GM12878 (cell line): ENCODE measurements around the gene ELFN2. TPM values are rescaled to one million over a fixed set of nuclear protein-coding genes. Genes with fewer than 3 reads are reported as not detected.

Source experiments
- ATAC-seq: fragments of 200-7000 bp; cut with Tn5 transposase; 3 replicates; pipeline ENCODE4 v1.9.1; 2020; ENCODE audit warnings: mild to moderate bottlenecking, moderate library complexity
- BruUV-seq: library from RNA; stranded (reverse); fragments of 400-500 nt; replicated peaks from 2 replicates; lab custom pipeline; 2021; lab: Mats Ljungman, UMichigan
- CTCF ChIA-PET: fragments of 300-600 bp; sonication (Branson Sonifier 250); formaldehyde crosslinking; extraction: SDS; loops from one replicate; lab custom pipeline; 2021; ENCODE audit warnings: inconsistent platforms; lab: Yijun Ruan, JAX
- POLR2A ChIA-PET: fragments of 350-600 bp; formaldehyde crosslinking; extraction: SDS; loops from one replicate; lab custom pipeline; 2021; ENCODE audit warnings: inconsistent platforms; lab: Charles Lee
- RAD21 ChIA-PET: fragments of 300-600 bp; sonication (Branson Sonifier 250); formaldehyde crosslinking; loops from one replicate; lab custom pipeline; 2023; ENCODE audit warnings: antibody characterized with exemption; ENCODE audit not compliant: unreplicated experiment; lab: Charles Lee
- SMC1A ChIA-PET: fragments of 300-600 bp; sonication (Branson Sonifier 250); formaldehyde crosslinking; loops from one replicate; lab custom pipeline; 2023; ENCODE audit not compliant: unreplicated experiment, uncharacterized antibody; lab: Charles Lee
- DNase-seq: peaks from one replicate; pipeline ENCODE4 v3.0.0-alpha.2; 2011; ENCODE audit warnings: low read depth, low spot score
- FAIRE-seq: peaks from 3 replicates; lab custom pipeline; 2011; peaks lifted over from hg19 to GRCh38; lab: Jason Lieb, UNC
- H2AFZ ChIP-seq: 2 replicates; pipeline ENCODE4 v1.6.0; 2011; ENCODE audit warnings: low read depth, low read length, control low read depth; ENCODE audit not compliant: control insufficient read depth
- H3K27ac ChIP-seq: 2 replicates; pipeline ENCODE4 v1.5.1; 2011; ENCODE audit warnings: control low read depth; ENCODE audit not compliant: control insufficient read depth, insufficient read depth
- H3K27me3 ChIP-seq, 2 experiments: replicated peaks in 1 of 2; 2 replicates each; pipeline versions ENCODE4 v1.6.0 to v1.6.1; 2011; ENCODE audit warnings: low read length in 1 of 2; ENCODE audit not compliant: control insufficient read depth in 2 of 2, insufficient read depth in 2 of 2
- H3K36me3 ChIP-seq, 2 experiments: 2 replicates each; pipeline ENCODE4 v1.5.1; 2011; ENCODE audit warnings: low read length in 1 of 2; ENCODE audit not compliant: control insufficient read depth in 2 of 2, insufficient read depth in 2 of 2
- H3K4me1 ChIP-seq: 2 replicates; pipeline ENCODE4 v1.6.1; 2011; ENCODE audit warnings: mild to moderate bottlenecking, low read length, moderate library complexity, mixed read lengths; ENCODE audit not compliant: control insufficient read depth, insufficient read depth
- H3K4me2 ChIP-seq: 2 replicates; pipeline ENCODE4 v1.6.0; 2011; ENCODE audit warnings: control low read depth; ENCODE audit not compliant: control insufficient read depth, insufficient read depth
- H3K4me3 ChIP-seq: fragments of 200-600 bp; sonication (generic); 2 replicates; pipeline ENCODE4 v1.5.1; 2016
- H3K79me2 ChIP-seq: 2 replicates; pipeline ENCODE4 v1.6.0; 2011; ENCODE audit warnings: low read length; ENCODE audit not compliant: control insufficient read depth, insufficient read depth
- H3K9ac ChIP-seq: 2 replicates; pipeline ENCODE4 v1.8.0; 2011; ENCODE audit warnings: low read length, control low read depth, mixed read lengths; ENCODE audit not compliant: control insufficient read depth, insufficient read depth
- H3K9me3 ChIP-seq: replicated peaks from 3 replicates; pipeline ENCODE4 v1.5.1; 2011; ENCODE audit warnings: mild to moderate bottlenecking, low read length; ENCODE audit not compliant: control insufficient read depth, insufficient read depth
- H4K20me1 ChIP-seq: 2 replicates; pipeline ENCODE4 v1.6.0; 2011; ENCODE audit not compliant: control insufficient read depth, insufficient read depth
- ASH2L ChIP-seq: fragments of 300-600, 200-600 bp; sonication (generic); IDR thresholded peaks from 2 replicates; pipeline ENCODE4 v1.6.1; 2017; ENCODE audit warnings: low read depth, mild to moderate bottlenecking, borderline replicate concordance
- CBFB ChIP-seq: IDR thresholded peaks from 2 replicates; pipeline ENCODE4 v1.6.1; 2016; ENCODE audit warnings: antibody characterized with exemption, low read depth
- CREB1 ChIP-seq: IDR thresholded peaks from 2 replicates; pipeline ENCODE4 v1.6.1; 2012; ENCODE audit warnings: low read depth, mild to moderate bottlenecking, inconsistent platforms
- E2F4 ChIP-seq: IDR thresholded peaks from 2 replicates; pipeline ENCODE4 v1.6.1; 2012; ENCODE audit warnings: low read depth, low read length, improper control_type of control experiment
- NR2C2 ChIP-seq: IDR thresholded peaks from 2 replicates; pipeline ENCODE4 v1.6.1; 2011; ENCODE audit warnings: borderline replicate concordance, low read depth; ENCODE audit not compliant: control insufficient read depth, insufficient read length
- RAD21 ChIP-seq: IDR thresholded peaks from 2 replicates; pipeline ENCODE4 v1.6.1; 2011; ENCODE audit warnings: mild to moderate bottlenecking, low read depth, low read length, moderate library complexity; ENCODE audit not compliant: insufficient read depth
- SIX5 ChIP-seq: IDR thresholded peaks from 2 replicates; pipeline ENCODE4 v1.6.1; 2011; ENCODE audit warnings: mild to moderate bottlenecking, low read depth, low read length, moderate library complexity; ENCODE audit not compliant: severe bottlenecking
- YBX1 ChIP-seq: fragments of 450-650 bp; IDR thresholded peaks from 2 replicates; pipeline ENCODE4 v1.6.1; 2016; ENCODE audit warnings: antibody characterized with exemption
- ZBED1 ChIP-seq: IDR thresholded peaks from 2 replicates; pipeline ENCODE4 v1.6.1; 2016; ENCODE audit warnings: borderline replicate concordance
- WGBS: methylation state at CpG from one replicate; pipeline ENCODE4 v1.1.6; 2016; ENCODE audit warnings: low lambda C conversion rate; ENCODE audit not compliant: insufficient replicate concordance, insufficient coverage; ENCODE audit errors: missing lambda C conversion rate; 5-methylcytosine and 5-hydroxymethylcytosine counted together
- in situ Hi-C: fragments of 300-500 bp; cut with MboI; formaldehyde crosslinking; loops from 9 replicates; pipeline ENCODE4 v1.14.3; 2018; ENCODE audit warnings: mixed read lengths
- intact Hi-C: fragments of 100-400 bp; cut with micrococcal nuclease; formaldehyde crosslinking; loops from one replicate; pipeline ENCODE4 v1.14.2; 2022; ENCODE audit not compliant: unreplicated experiment
- polyA plus RNA-seq, 11 experiments: library from polyadenylated mRNA; depleted of rRNA in 4 of 11; unstranded in 6 of 11; stranded (reverse) in 5 of 11; fragments of >200 nt; fragmentation: Nextera tagmentation in 4 of 11; fragmentation: Illumina TruSeq in 1 of 11; extraction: Ambion mirVana in 4 of 11; extraction: Trizol in 1 of 11; gene quantifications; 1 replicate in 1 of 11; 2 replicates in 10 of 11; pipeline versions ENCODE4 v1.2.1 to v1.2.3, GENCODE V29; 2011 to 2016; ENCODE audit warnings: inconsistent platforms in 2 of 11, missing spikeins in 2 of 11, low read depth in 1 of 11
- total RNA-seq, 4 experiments: library from RNA; depleted of rRNA in 3 of 4; stranded (reverse); fragments of >200 nt in 3 of 4; fragmentation: Illumina TruSeq in 1 of 4; extraction: Trizol in 1 of 4; gene quantifications; 2 replicates each; pipeline versions ENCODE4 v1.2.1 to v1.2.3, GENCODE V29; 2013 to 2021

The ELFN2 gene
- total and polyA plus RNA-seq, 10 of the 15 experiments (the other 5 are each of a cell fraction or from before 2014, with no cell fraction given), result 0.03 to 0.05 TPM; not detected in 8

GRCh38 chr22:37387793-37388192 is 39.5 kb downstream of the ELFN2 start:
- ATAC-seq (no peak), DNase-seq (no peak), FAIRE-seq (no peak)
- no peak overlapping the region for H3K4me3 ChIP-seq
- no peak overlapping the region for H2AFZ ChIP-seq
- intact Hi-C loops (no loop called here), in situ Hi-C loops (no loop called here)
- ChIA-PET RAD21 (no interaction called here), CTCF (no interaction called here), POLR2A (no interaction called here), SMC1A (no interaction called here)
- no peaks in the 10 kb centered on the region for H3K36me3 ChIP-seq
- no peak overlapping the region for H3K27ac ChIP-seq
- WGBS, result 0% methylated on average over 7 of the region's 10 CpGs
- no peaks in the 10 kb centered on the region for H3K79me2 ChIP-seq
- peaks cover 2 to 4% of the 10 kb centered on the region in 2 experiments; a peak in 2 of 4 replicates for H3K27me3 ChIP-seq
- no peak overlapping the region for H3K9ac ChIP-seq
- H3K9me3 ChIP-seq, result no peaks in the 10 kb centered on the region
- H3K4me1 ChIP-seq, result no peaks in the 10 kb centered on the region
- H4K20me1 ChIP-seq, result no peaks in the 10 kb centered on the region
- H3K4me2 ChIP-seq, result no peak overlapping the region
- TF ChIP-seq YBX1 (no peak), CREB1 (no peak), CBFB (no peak), SIX5 (no peak), ASH2L (no peak), E2F4 (no peak), NR2C2 (no peak), RAD21 (no peak), ZBED1 (no peak)
- no TSS peak for BruUV-seq
